ENCODE measurements around the gene PSTPIP2.

DNA sequence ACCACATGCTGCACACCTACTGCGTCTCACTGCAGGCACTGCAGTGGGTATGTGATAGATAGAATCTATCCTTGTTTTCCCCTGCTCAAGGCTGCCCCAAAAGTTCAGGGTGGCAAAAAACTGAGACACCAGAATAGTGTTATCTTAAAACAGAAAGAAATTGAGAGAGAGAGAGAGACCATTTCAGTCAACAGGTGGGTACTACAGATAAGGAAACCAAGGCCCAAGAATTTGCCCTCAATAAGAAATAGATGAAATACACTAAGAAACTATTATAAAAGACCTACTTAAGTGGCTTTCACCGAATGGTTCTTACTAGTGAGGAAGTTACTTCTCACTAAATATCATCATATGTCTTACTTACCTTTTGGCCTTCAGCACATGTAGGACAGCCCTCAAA, 132.8 kb downstream of the PSTPIP2 start:
- TF ChIP-seq POLR2A (IDR thresholded peaks at IDR 0.05), result no peak
- TF ChIP-seq, protein P1, sequence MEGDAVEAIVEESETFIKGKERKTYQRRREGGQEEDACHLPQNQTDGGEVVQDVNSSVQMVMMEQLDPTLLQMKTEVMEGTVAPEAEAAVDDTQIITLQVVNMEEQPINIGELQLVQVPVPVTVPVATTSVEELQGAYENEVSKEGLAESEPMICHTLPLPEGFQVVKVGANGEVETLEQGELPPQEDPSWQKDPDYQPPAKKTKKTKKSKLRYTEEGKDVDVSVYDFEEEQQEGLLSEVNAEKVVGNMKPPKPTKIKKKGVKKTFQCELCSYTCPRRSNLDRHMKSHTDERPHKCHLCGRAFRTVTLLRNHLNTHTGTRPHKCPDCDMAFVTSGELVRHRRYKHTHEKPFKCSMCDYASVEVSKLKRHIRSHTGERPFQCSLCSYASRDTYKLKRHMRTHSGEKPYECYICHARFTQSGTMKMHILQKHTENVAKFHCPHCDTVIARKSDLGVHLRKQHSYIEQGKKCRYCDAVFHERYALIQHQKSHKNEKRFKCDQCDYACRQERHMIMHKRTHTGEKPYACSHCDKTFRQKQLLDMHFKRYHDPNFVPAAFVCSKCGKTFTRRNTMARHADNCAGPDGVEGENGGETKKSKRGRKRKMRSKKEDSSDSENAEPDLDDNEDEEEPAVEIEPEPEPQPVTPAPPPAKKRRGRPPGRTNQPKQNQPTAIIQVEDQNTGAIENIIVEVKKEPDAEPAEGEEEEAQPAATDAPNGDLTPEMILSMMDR (IDR thresholded peaks at IDR 0.05), result no peak

All from gastroesophageal sphincter (tissue), 3 donors.